Hematopoietic multipotent progenitor cell treated with erythropoietin and hydrocortisone succinate and interleukin-3 and kit ligand, for 4 days (in vitro differentiated cells): Measurements from ENCODE around the gene ZNF91.
"Not testable (repeated sequence)": the region's sequence is repeated elsewhere in the genome, so short reads cannot be mapped to it uniquely, and the experiment has no call there.

ENCODE experiments used
- DNase-seq: peaks from one replicate; pipeline ENCODE4 v3.0.0-alpha.2; 2015

The ZNF91 gene

GRCh38 chr19:23315286-23315685 lies 80.0 kb downstream of the ZNF91 start:
- no peak for DNase-seq

- DNase-seq, result no peak
These were observed 80.6 kb downstream of the ZNF91 start for GRCh38 chr19:23314505-23315251.

GRCh38 chr19:23313196-23313595 lies 82.1 kb downstream of the ZNF91 start:
- DNase-seq, result no peak

GRCh38 chr19:23312515-23312914 lies 82.8 kb downstream of the ZNF91 start:
- DNase-seq, result no peak

GRCh38 chr19:23311551-23311950 lies 83.7 kb downstream of the ZNF91 start:
- no peak for DNase-seq

GRCh38 chr19:23310729-23311211 lies 84.5 kb downstream of the ZNF91 start:
- no peak for DNase-seq

GRCh38 chr19:23309926-23310325 lies 85.3 kb downstream of the ZNF91 start:
- DNase-seq, result no peak

- DNase-seq, result peak; percentile 17
These were observed 89.7 kb downstream of the ZNF91 start for GRCh38 chr19:23305555-23305954.

GRCh38 chr19:23304238-23304637 lies 91.0 kb downstream of the ZNF91 start:
- DNase-seq, result no peak

- no peak for DNase-seq
These were observed 101.1 kb downstream of the ZNF91 start for GRCh38 chr19:23294141-23294540.

GRCh38 chr19:23289966-23290365 lies 105.3 kb downstream of the ZNF91 start:
- DNase-seq, result not testable (repeated sequence)
